Mammary epithelial cell (primary cell): ENCODE results near the gene F11R.
"Not testable (repeated sequence)": the region's sequence is repeated elsewhere in the genome, so short reads cannot be mapped to it uniquely, and the experiment has no call there.

ENCODE experiments used
- CTCF ChIP-seq, 2 donors: IDR thresholded peaks in 1 of 2; conservative IDR thresholded peaks in 1 of 2; 2 replicates each; pipeline ENCODE4 v1.5.1; 2011 to 2012; ENCODE audit warnings: inconsistent platforms in 2 of 2, low read length in 2 of 2, mild to moderate bottlenecking in 2 of 2, control low read depth in 1 of 2, low read depth in 1 of 2; ENCODE audit not compliant: insufficient read depth in 1 of 2; ENCODE audit errors: extremely low read depth in 1 of 2
- EZH2 ChIP-seq: IDR thresholded peaks from 2 replicates; pipeline ENCODE4 v1.6.1; 2012; ENCODE audit warnings: low read length, inconsistent platforms, borderline replicate concordance

DNA sequence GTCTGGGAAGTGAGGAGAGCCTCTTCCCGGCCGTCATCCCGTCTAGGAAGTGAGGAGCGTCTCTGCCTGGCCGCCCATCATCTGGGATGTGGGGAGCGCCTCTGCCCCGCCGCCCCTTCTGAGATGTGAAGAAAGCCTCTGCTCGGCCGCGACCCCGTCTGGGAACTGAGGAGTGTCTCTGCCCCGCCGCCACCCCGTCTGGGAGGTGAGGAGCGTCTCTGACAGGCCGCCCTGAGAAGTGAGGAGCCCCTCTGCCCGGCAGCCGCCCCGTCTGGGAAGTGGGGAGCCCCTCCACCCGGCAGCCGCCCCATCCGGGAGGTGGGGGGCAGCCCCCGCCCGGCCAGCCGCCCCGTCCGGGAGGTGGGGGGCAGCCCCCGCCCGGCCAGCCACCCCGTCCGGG is 8.5 kb upstream of the F11R start:
- not testable (repeated sequence) for TF ChIP-seq CTCF (conservative IDR thresholded peaks at IDR 0.05 in 1 of 2, IDR thresholded peaks at IDR 0.05 in 1 of 2; ENCODE audit: extremely low read depth in 1 of 2, insufficient read depth in 1 of 2, low read depth in 1 of 2, low read length in 2 of 2); EZH2
